ENCODE data around the gene MRPL19. TPM values are rescaled to one million over a fixed set of nuclear protein-coding genes. Genes with fewer than 3 reads are reported as not detected.
A peak's percentile ranks its signal among the peaks of the same experiment; 100 is the strongest.
"Not testable (repeated sequence)": the region's sequence is repeated elsewhere in the genome, so short reads cannot be mapped to it uniquely, and the experiment has no call there.

The MRPL19 gene
- polyA plus RNA-seq, 1 donor, result 33.3 TPM

DNA sequence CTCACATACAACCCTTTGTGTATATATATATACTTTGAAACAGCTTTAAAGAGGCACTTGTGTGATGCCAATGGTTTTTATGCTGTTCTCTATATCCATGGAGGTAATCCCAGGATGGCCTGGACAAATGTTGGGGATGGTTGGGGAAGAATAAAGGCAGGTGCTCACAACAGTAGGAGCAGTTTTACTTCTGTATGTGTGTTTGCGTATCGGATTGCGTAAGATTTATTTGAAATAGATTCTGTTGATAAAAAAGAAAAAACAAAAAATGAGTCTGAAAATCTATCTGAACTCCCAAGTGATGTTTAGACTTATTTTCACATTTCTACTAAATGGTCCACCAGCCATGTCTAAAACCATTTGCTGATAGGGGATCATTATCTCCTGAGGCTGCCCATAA, 29.3 kb downstream of the MRPL19 start:
- no peak for DNase-seq

DNA sequence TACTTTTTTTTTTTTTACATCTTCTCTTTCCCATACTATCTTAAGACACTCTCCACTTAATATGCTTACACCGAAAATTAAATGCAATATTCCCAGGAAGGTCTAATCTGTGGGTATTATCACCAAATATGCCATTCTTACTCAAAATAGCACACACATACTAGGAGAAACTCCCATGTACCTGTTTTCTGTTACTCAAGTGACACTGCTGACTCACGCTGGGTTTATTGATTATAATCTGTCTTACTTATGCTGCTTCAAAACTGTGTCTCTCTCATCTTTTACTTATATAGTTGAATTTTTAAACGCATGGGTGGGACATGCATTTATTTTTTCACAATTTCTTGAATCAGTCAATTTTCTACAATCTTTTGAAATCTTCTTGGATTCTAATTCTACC, 29.9 kb downstream of the MRPL19 start:
- DNase-seq, result no peak

DNA sequence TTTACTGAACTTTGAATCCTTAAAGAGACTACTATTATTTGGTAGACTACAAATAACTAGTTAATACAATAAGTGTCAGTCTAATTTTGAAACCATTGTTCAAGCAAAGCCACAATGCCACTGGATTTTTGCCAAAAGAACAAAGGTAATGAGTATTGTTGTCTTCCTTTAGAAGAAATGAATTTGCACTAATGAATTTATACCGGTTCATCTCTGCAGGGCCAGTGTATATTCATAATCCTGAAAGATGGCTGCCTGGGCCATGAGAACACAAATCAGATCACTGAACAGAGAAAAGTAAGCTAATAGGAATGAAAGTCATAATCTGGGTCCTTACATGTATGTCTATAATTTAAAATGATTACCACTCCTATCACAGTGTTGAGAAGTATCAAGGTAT, 33.0 kb downstream of the MRPL19 start:
- DNase-seq, result no peak

DNA sequence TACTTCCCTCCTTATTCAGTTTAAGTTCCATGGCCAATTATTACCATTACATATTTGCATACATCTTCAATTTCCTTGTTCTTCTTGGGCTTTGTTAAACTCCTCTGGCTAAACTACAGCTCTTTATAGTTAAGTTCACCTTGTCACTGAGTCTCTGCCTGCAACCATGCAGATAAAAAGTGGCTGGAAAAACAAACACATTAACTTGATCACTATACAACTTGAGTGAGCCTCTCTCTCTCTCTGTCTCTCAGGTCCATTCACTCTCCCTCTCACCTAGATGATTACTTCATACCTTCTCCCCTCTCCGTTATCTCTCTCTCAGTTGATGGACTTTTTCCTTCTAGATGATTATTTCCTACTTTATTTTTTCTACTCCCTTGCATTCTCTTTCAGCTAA, 33.8 kb downstream of the MRPL19 start:
- no peak for DNase-seq

DNA sequence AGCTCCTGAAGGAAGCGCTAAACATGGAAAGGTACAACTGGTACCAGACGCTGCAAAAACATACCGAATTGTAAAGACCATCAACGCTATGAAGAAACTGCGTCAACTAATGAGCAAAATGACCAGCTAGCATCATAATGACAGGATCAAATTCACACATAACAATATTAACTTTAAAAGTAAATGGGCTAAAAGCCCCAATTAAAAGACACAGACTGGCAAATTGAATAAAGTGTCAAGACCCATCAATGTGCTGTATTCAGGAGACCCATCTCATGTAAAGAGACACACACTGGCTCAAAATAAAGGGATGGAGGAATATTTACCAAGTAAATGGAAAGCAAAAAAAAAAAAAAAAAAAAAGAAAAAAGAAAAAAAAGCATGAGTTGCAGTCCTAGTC, 36.8 kb downstream of the MRPL19 start:
- not testable (repeated sequence) for DNase-seq

DNA sequence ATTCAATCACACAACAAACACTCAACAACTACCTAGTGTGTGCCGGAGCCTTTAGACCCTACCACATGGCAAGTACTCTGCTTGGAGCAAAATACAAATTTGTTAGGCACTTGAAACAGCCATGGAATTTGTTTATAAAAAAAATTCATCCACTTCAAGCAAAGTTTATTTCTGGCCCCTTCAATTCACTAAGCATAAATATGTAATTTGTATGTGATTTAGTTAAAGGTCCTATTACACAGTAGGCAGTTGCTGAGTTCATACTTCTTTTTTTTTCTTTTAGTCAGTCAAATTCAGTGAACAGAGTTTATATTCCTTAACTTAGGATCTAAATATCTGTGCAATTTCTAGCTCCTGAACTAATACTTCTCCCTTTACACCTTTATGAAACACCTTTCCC, 41.6 kb downstream of the MRPL19 start:
- no peak for DNase-seq

DNA sequence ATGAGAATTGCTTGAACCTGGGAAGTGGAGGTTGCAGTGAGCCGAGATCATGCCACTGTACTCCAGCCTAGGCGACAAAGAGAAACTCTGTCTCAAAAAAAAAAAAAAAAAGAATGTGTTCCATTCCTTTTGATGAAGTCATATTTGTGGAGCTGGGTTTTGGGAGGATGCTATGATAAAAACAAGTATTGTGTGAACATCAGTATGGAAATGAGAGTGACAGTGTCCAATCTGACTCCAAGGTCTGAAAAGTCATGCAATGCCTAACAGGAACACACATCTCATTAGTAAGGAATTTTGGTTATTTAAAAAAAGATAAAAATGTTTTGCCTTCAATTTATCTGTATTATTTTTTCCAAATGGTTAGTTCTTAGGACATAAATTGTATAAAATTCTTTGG, 52.3 kb downstream of the MRPL19 start:
- DNase-seq, result no peak

DNA sequence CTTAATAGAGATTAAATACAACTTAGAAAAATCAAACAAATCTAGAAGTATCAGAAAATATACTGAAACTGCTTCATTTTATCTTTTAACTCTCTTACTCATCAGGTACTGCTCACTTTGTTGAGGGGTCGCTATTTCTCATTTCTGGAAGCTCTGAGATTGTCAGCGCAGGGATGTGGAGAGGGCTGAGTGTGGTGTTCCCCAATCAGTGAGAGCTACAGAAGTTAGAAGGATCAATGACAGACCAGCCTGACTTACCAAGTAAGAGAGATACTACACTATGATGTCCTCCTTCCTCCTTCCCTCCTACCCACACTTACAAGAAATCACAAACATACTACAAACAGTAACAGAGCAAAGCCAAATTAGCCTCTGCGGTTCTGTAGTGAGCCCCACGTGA, 56.0 kb downstream of the MRPL19 start:
- DNase-seq, result no peak

DNA sequence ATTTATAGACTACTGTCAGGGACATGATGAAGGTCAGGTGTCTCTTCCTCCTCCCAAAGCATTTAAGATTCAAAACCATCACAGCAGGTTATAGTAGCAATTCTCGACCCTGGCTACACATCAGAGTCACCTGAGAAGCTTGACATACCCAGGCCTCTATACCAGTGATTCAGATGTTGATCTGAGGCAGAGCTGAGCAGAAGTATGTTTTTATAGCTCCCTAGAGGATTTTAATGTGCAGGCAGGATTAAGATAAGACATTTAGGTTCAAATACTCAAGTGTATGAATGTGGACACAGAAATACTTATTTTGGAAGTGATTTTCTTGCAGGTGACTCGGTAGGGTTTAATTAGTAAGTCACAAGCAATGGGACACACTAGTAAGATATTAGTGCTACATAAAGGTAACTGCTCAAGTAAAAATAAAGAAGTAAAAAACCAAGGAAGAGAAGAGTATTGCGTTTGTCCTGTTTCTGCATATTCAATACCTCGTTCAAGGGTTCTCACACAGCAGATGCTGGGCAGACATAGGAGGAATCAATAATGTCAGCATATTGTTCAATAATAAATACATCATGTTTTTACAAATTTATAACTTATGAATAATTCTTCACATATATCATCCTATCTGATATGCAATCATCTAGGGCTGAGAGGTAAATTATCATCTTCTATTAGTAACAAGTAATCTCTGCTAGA, 57.2 kb downstream of the MRPL19 start:
- no peak for DNase-seq

DNA sequence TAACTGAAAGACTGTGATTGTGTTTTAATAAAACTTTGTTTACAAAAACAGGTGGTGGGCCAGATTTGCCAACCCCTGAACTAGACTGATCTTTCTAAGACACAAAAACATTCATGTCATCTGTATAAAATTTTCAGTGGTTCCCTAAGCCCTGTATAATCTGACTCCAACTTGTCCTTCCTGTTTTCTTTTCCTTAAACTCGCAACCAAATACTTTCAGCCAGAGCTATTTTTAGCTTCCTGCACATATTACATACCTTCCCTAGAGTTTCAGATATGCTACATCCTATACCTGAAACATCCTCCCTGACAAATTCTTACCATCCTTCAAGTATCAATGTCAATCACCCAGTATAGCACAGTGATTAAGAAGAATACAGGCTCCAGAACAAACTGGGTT, 59.3 kb downstream of the MRPL19 start:
- DNase-seq, result no peak

DNA sequence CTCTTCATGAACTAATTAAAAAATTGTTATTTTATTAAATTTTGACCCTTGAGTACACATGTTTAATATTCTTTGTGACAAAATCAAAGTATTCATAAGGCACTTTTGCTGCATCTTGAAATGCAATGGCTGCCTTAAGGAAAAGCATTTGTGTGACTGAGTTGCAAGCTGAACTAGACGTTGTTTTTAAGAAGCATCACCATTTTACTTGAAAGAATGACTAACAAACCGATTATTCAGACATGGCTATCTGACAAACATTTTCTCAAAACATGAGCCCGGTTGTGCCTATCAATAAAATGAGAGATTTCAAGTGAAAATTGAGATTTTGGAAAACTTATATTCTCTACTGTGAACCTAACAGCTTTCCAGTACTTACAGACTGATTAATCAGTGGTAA, 61.3 kb downstream of the MRPL19 start:
- DNase-seq, result no peak

DNA sequence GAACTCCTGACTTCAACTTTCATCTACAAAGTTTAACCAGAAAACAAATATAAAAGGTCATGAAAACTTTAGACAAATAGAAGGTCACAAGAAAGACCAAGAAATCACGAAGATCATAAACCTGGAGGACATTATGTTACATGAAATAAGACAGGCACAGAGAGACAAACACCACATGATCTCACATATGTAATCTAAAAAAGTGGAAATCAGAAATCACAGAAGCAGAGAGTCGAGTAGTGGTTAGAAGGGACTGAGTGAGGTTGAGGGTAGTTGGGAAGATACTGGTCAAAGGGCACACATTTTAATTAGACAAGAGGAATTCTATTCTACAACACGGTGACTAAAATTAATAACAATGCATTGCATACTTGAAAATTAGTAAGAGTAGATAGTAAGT, 62.7 kb downstream of the MRPL19 start:
- no peak for DNase-seq

DNA sequence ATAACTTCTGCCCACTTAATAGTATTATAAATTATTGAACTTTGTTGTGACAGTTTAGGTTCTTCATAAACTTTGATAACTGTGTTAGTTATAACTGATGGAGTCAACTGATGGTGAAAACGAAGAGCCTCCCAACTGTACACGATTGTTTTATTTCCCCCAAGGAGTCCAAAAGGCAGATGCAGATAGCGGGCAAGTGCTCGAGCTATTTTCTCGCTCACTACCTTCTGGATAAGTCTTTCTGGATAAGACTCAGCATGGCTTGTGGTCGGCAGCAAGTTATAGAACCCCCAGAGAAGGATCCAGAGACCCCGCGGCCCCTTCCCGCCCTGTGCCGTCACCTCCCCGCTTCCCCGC, 63.6 kb downstream of the MRPL19 start:
- no peak for DNase-seq

DNA sequence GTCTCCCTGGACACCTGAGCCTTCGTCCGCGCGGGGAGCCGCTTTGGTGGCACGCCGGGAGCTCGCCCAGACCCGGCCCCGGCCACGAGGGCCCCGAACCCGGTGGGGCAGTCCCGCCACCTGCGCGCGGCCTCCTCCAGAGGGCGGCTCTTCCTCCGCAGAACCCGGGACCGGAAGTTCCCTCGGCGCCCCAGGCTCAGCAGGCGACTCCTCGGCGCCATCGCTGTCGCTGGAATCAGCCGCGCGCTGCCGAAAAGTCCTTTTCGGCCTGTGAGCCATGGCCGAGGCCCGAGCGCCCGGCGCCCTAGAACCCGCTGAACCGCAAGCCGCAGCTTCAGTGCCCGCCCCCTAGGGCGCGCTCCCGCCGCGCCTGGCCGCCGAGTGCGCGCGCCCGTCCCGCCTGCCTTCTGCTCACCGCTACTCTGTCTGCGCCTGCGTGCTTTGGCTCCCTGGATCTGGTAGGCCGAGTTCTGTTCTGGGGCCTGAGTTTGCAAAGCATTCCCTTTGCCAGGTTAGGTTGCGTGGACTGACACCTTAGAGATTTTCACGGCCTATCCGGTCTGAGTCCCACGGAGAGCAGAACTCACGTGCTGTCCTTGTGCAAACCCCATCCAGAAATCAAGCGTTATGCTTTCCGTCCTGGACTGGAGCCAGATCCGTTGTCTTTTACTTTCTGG, 64.1 kb downstream of the MRPL19 start, which contains the start of gene GCFC2:
GCFC2 (minus strand) TSS at position 339 of the 677 bp plus-strand sequence; CDS start at position 279, 60 bp downstream.
- peak; percentile 93 for DNase-seq

DNA sequence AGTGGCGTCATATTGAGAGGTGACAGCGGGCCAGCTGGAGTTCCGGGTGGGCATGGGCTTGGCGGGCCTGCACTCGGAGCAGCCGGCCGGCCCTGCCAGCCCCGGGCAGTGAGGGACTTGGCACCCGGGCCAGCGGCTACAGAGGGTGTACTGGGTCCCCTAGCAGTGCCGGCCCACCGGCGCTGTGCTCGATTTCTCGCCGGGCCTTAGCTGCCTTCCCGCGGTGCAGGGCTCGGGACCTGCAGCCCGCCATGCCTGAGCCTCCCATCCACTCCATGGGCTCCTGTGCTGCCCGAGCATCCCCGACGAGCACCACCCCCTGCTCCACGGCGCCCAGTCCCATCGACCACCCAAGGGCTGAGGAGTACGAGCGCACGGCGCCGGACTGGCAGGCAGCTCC, 65.0 kb downstream of the MRPL19 start:
- not testable (repeated sequence) for DNase-seq

DNA sequence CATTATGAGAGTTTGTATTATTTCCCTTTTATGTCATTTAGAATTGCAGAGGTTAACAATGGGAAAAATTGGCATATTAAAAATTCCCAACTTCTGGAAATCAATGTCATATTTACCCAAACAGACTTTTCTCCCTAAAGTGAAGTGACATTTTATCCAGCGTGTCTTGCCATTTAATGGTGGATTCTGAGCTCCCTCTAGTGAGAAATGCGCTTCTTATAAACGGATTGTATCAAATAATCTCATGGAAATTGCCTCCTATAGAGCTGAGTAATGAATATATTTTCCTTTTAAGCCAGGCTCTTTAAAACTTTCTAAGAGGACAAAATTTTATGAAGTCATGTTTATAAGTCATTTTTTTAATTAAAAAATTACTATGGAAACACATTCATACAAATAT, 69.8 kb downstream of the MRPL19 start:
- no peak for DNase-seq

DNA sequence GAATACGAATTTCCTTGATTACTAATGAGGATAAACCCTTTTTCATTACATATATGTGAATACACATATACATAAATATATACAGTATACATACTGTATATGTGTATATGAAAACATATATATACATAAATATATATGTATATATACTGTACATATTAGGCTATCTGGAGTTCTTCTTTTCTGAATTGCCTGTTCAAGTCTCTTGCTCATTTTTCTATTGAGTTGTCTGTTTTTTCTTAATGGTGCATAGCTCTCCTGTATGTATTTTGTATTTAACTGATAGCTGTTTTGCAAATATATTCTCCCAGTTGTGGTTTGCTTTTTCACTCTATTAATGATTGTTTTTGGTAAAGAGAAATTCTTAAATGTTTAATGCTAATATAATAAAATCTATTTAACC, 73.0 kb downstream of the MRPL19 start:
- DNase-seq, result no peak

DNA sequence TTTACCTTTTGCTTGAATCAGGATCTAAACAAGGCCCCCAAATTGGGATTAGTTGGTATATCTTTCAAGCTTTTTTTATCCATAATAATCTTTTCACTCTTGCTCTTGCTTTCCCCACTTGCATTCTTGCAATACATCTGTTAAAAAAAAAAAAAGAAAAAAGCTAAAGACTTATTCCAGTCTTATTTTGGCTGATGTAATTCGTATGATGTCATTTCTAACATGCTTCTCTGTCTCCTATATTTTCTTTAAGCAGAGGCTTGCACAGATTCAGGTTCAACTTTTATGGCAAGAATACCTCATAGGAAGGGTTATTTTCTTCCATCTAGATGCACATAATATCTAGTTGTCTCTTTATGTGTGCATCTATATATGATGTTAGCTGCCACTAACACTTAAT, 73.9 kb downstream of the MRPL19 start:
- DNase-seq, result no peak

DNA sequence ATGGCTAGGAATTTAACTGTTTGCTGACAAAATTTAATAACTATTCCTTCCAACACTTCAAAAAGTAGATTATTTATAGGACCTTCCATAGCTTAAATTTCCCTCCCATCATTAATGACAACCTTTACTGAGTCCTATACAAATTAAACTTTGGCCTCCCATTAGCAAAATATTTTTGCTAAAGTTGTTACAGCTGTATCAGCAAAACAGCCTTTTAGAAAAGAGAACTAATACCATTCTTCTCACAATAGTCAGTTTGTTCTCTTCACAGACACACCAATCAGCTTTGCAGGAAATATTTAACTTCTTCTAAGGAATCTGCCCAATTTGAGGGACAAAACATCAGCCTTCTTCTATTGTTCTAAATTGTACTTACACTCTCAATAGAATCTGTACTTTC, 76.1 kb downstream of the MRPL19 start:
- DNase-seq, result no peak

DNA sequence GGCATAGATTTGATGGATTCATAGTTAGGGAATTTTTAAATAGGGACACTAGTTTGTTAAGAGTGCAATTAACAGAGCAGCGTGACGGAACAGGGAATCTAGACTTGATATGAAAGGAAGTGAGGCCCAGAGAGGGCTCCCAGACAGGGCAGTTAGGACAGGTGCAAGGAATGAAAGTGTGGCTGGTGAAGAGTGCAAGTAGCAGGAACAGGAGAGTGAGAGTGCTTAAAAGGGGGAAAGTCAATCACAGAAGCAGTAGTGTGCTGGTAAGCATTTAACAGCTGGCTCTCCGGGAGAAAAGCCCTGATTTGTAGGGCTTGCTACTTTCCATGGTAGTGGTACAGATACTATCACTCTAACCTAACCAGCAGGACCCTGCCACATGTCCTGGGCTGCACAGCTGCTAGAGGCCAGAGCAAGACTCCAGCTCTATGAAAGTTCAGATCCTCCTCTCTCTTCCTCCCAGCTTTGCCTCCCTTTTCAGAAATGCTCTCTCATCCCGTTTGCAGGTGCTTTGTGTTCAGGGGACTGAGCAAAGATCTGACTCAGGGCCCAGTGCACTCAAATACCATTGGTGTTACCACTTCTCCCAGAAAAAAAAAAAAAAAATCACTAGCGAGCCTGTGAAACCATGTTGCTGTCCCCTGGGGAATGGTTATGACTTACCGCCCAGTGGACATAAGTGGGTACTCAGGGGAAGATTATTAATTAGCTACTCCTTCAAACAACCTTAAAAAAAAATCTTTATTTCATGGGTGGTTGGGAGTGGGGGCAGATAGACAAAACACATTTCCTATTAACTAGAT, 82.2 kb downstream of the MRPL19 start:
- no peak for DNase-seq

DNA sequence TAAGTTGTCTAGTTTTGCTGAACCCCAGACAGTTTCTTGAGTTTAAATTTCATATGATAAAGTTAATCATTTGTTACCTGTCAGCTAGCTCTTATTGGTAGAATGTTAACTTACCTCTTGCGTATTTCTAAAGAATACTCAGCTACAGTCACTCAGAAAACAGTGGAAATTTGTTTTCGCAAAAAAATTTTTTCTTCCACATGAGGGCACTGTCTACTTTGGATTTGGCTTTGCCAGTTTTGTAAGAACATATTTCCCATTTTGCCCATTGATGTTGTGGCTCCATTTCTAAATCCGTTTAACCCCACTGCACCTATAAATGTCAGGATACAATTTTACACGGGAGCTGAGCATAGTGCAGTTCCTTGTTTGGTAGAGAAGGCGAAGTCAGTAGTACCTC, 83.3 kb downstream of the MRPL19 start:
- no peak for DNase-seq

DNA sequence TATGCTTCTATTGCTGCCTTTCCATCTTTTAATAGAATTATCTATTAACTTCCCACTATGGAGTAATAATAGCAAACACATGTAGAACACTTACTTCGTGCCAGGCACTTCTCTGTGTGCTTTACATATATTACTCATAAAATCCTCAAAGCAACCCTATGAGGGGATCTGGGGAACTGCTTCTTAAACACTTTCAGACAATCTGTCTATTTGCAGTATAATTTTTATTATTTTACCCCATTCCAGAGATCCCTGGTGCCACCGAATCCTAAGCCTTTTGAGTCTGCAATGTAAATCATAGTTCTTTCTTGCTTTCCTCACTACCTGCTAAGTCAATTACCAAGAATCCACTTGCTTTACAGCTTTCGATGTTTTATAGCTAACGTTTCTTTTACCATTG, 89.7 kb downstream of the MRPL19 start:
- DNase-seq, result peak; percentile 19

DNA sequence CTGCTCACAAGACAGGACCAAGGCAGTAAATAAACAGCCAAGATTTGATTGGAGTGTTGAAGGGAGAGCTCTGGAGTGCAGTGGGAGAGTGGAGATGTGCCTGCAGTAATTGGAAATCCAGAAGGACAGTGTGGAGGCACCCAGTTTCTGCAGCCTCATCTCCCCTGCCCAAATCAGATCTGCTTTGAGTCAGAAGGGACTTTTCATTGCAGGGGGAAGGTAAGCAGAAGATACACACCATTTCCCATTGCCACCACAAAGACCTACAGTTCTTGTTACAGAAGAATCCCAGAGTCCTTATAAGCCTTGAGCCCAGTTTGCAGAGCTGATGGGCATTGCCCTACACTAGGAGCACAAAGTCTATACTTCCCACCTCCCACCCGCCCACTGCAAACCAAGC, 91.4 kb downstream of the MRPL19 start:
- DNase-seq, result no peak
